ENCODE measurements around the gene ABCC1. TPM values are rescaled to one million over a fixed set of nuclear protein-coding genes. Genes with fewer than 3 reads are reported as not detected.
"Not testable (repeated sequence)": the region's sequence is repeated elsewhere in the genome, so short reads cannot be mapped to it uniquely, and the experiment has no call there.

ABCC1 gene
- polyA plus RNA-seq, 3 donors, result 23.9 to 32.2 (median 31.8) TPM

DNA sequence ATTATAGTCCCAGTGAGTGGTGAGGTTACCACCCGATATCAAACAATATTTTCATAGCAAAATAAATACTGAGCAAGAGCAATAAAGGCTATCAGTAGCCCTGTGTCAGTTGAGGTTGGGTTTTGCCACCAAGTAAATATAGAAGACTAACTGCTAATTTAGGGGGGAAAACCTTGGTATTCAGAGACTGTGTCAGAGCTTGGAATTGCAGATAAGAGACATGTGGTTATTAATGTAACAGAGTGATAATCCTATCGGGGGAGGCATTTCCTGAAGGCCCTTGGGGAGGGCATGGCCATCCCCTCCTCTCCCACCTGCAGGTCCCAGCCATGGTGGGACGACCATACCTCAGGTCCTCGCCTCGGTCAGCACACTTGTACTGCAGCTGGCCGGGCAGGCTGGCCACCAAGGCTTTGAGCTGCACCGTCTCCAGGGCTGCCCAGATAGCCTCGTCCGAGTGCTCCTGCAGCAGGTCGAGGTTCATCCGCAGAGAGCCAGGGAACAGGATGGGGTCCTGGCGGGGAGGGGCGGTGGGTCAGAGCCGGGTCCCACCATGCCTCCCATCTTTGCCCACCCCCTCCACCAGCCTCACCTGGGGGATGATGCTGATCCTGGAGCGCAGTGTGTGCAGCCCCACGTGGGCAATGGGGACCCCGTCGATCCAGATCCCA is 205.0 kb downstream of the ABCC1 start:
- DNase-seq, result no peak

DNA sequence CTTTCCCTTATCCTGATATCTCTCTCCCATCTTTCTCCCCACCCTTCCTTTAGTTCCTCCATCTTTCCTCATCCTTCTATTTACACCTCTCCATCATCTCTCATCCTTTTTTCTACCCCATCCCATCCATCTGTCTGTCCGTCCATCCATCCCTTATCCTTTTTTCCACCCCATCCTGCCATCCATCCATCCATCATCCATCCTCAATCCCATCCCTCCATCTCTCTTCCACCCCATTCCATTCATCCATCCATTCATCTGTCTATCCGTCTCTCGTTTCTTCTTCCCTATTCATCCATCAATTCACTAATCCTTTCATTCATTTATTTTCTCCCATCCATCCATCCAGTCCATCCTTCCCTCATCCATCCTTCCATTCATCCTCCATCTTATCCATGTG is 205.8 kb downstream of the ABCC1 start:
- DNase-seq, result no peak

DNA sequence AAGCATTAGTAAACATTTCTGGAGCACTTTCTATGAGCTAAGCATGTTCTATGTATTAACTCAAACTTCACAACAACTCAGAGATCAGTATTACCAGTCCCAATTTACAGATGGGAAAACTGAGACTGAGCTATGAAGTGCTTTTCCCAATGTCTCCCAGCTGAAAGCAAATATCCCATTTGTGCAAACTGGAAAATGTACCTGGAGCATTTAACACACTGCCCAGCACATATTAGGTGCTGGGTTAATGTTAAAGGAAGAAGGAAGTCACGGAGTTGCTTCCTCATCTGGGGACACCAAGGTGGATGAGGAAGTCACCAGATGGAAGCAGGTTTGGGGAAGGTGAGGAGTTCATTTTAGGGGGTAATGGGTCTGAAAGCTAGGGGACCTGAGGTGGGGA is 207.8 kb downstream of the ABCC1 start:
- no peak for DNase-seq

DNA sequence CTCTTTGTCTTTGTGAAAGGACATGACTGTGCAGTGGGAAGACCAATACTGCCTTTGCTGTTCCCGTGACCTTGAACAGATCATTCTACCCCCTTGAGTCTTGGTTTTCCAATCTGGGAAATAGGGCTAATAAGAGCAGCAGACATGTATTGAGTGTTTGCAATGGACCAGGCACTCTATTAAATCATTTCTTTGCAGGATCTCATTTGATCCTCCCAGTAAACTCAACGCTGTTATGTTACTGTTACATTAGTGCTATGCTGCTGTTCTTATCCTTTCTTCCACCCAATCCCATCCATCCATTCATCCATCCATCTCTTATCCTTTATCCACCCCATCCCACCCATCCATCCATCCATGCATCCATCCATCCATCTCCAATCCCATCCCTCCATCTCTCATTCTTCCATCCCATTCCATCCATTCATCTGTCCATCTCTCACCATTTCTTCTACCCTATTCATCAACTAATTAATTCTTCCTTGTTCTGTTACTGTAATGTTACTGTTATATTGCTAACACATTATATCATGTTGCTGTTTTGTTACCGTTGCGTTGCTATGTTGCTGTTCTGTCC is 208.8 kb downstream of the ABCC1 start:
- no peak for DNase-seq

DNA sequence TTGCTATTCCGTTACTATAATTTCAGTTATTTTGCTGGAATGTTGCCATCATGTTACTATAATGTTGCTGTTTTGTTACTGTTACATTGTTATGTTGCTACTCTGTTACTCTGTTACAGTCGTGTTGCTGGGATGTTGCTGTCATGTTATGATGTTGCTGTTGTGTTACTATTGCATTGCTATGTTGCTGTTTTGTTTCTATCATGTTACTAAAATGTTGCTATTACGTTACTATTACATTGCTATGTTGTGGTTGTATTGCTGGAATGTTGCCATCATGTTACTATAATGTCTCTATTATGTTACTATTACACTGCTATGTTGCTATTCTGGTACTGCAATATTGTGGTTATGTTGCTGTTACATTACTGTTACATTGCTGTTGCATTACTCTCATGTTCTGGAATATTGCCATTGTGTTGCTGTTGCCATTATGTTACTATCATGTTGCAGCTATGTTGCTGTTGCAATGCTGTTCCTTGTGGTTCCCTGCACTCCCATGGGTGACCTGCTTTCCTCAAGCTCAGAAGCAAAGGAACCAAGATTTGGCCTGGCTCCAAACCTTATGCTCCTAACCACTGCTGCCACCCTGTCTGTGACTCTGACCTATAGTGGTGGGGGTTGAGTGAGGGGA is 209.4 kb downstream of the ABCC1 start:
- DNase-seq, result no peak

DNA sequence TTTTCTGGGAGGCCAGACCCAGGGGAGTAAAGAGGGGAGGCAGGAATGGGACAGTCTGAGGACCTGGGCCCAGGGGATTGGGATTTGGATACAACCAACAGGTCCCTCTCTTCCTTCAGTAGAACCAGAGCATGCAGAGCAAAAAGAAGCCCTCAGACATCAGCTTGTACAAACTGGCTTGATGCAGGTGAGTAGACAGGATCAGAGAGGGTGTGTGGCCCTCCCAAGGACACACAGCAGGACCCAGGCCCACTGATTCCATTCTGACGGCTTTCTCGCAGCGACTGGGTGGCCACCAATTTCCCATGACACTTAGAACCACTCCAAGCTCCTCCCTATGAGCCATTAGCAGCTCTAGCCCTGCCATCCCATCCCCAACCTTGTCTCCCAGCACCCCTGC is 210.2 kb downstream of the ABCC1 start:
- no peak for DNase-seq

DNA sequence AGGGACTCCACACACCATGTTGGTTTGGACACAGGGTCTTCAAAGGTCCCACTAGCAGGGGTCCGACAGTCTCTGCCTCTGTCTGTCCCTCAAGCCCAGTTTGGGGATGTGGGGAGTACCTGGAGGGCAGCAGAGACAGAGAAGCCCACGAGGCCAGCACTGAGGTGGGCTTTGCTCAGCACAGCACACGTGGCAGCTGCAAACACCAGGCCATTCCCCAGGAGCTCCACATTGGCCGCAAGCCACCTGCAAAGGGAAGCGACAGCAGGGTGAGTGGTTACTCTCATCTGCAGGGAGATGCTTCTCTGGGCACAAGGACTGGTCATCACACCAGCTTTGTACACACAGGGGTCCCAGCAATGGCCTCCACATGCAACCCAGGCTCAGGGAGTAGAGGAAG is 211.9 kb downstream of the ABCC1 start:
- no peak for DNase-seq

DNA sequence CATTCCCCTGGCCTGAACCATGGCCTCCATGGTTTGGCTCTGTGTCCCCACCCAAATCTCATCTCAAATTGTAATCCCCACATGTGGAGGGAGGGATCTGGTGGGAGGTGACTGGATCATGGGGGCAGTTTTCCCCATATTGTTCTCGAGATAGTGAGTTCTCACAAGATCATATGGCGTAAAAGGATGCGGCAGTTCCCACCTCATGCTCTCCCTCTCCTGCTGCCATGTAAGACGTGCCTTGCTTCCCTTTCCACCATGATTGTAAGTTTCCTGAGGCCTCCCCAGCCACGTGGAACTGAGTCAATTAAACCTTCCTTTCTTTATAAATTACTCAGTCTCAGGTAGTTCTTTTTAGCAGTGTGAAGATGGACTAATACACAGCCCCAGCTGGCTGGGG is 212.4 kb downstream of the ABCC1 start:
- DNase-seq, result not testable (repeated sequence)

DNA sequence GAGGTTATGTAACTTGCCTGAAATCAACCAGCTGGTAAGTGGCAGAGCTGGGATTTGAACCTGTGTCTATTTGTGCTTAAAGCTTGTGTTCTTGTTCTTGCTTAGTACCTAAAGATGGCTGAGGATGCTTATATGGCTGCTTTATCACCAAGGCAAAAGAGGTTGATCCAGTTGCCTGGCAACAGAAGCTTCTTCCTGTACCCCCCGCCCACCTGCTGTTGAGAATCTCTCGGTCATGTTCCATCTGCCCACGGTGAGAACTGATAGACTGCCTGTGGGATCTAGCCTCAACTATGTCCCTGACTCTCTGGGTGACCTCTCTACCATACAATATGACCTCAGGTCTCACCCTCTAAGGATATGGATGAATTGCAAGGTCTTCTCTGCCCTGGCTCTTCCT is 213.2 kb downstream of the ABCC1 start:
- no peak for DNase-seq

DNA sequence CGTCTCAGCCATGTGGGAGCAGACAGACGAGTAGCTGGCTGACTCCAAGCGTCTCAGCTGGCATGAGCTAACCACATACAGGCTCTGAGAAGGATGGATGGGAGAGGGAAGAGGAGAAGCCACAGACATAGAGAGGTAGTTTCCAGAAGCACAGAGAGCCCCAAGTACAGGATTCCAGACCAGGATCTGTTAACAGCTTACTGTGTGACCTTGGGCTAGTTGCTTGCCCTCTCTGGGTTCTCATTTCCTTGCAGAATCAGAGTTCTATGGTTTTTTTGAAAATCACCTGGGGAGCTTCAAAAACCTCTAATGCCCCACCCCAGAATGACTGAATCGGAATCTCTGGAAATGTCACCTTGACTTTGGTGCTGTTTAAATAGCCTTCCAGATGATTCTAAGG is 213.7 kb downstream of the ABCC1 start:
- no peak for DNase-seq

DNA sequence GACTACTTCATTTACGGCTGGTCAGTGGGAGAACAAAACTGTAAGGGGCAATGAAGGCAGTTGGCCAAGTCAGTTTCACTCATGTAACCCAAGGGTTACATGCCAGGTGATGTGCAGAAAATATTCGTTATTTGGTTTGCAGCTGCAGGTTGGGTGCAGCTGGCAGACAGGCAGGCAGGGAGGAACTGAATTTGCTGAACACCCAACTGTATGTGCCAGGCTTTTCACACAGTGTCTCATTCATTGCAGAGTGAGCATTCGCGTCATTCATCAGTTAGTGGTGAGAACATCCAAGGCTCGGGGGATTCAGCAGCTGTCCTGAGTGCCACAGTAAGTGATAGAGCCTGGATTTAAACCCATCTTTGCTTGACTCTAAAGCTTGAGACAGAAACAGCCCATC is 214.2 kb downstream of the ABCC1 start:
- no peak for DNase-seq

DNA sequence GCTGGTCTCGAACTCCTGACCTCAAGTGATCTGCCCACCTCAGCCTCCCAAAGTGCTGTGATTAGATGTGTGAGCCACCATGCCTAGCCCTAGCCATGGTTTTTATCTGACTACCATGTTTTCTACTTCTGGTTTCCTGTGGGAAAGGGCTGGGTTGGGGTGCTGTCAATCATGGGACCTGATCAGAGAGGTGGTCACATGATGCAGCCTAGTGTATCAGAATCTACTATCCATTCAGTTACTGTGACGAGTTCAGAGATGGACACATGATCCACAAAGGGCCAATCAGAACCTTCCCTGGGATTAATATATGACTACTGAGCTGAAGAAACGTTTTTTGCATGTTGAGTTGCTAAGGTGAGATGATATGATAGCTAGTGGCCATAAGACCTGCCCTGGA is 214.8 kb downstream of the ABCC1 start:
- DNase-seq, result no peak

DNA sequence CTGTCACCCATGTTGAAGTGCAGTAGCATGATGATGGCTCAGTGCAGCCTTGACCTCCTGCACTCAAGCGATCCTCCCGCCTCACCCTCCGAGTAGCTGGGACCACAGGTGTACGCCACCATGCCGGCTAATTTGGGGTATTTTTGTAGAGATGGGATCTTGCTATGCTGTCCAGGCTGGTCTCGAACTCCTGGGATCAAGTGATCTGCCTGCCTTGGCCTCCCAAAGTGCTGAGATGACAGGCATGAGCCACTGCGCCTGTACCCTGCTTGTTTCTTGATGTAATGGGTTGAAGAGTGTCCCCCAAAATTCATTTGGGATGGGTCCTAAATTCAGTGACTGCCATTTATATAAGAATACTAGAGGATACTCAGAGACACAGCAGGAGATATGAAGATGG is 216.7 kb downstream of the ABCC1 start:
- DNase-seq, result no peak

DNA sequence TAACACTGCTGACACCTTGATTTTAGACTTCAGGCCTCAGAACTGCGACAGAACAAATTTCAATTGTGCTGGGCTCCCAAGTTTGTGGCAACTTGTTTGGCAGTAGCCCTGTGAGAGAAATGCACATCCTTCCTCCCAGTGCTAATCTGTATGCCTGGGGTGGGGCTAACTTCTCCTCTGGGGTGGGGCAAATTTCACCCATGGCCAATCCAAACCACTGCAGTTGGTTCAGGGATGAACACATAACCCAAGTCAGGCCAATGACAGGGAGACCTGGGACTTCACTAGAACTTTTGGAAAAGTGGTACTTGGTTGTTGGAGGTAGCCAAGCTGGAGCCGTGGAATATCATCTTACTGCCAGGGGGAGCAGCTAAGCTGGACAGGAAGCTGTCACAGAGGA is 217.5 kb downstream of the ABCC1 start:
- no peak for DNase-seq

DNA sequence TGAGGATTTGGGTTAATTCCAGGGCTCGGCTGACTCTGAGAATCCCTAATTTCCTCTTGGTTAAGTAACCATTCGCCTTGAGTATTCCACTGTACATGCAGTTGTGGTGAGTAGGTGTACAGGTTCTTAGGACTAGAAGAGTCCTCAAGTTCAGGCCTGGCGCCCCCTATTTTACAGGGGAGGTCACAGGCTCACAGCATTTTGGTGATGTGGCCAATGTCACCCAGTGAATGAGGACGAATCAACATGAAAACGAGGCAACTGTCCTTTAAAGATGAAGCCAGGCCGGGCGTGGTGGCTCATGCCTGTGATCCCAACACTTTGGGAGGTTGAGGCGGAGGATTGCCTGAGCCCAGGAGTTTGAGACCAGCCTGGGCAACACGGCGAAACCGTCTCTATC is 218.5 kb downstream of the ABCC1 start:
- no peak for DNase-seq

DNA sequence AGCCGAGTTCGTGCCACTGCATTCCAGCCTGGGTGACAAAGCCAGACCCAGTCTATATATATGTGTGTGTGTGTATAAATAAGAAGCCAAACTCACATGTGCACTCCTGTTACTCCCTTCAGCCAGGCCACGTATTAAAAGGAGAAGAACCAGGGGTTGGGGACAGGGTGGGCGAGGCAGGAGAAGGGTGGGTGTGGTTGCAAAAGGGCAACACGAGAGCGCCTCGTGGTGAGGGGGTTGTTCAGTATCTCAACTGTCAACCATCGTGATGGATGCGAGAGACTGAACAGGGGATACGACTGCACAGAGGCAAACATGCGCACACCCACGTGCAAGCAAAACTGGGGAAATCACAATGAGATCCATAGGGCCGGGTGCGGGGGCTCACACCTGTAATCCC is 219.0 kb downstream of the ABCC1 start:
- no peak for DNase-seq

DNA sequence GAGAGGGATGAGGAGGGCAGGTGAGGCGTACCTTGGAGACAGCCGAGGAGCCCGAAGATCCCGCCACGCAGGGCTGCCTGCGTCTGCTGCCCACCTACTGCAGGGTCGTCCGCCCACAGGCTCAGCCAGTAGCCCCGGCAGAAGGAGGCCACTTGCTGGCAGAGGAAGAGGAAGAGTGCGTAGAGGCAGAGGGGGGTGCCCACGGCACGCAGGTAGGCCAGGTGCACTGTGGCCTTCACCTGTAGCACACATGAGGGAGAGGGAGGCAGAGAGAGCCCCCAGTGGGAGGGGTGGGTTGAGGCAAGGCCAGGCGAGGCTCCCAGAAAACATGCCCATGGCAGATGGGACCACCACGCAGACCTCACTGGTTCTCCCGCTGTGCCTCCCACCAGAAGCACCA is 220.2 kb downstream of the ABCC1 start:
- no peak for DNase-seq

DNA sequence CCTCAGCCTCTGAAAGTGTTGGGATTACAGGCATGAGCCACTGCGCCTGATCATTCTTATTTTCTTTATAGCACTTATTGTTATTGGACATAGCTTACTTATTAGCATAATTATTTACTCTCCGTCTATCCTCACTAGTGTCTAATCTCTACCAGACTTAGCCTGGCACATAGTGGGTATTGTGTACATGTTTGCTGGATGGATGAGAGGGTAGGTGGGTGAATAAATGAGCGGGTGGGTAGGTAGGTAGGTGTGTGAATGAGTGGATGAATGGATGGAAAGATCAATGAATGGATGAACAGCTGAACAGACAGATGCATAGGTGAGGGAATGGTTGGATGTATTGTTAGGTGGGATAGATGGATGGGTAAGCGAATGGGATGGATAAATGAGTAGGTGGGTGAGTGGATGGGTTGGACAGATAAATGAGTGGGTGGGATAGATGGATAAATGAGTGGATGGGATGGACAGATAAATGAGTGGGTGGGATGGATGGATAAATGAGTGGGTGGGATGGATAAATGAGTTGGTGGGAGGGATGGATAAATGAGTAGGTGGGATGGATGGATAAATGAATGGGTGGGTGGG is 222.0 kb downstream of the ABCC1 start:
- DNase-seq, result no peak

DNA sequence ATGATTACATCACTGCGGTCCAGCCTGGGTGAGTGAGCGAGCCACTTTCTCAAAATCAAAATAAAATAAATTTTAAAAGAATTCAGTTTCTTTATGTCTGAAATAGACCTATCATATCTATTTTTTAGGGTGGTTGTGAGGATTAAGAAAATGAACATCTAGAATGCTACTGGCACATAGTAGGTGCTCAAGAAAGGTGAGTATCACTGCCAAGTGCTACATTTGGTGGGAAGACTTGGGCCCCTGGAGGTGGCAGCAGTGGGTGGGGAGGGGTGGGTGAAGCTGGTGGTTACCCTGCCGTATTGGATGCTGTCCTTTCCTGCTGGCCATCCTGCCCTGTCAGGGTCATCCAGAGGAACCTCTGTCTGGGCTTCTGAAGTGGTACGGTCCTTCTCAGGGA is 223.6 kb downstream of the ABCC1 start:
- DNase-seq, result no peak

DNA sequence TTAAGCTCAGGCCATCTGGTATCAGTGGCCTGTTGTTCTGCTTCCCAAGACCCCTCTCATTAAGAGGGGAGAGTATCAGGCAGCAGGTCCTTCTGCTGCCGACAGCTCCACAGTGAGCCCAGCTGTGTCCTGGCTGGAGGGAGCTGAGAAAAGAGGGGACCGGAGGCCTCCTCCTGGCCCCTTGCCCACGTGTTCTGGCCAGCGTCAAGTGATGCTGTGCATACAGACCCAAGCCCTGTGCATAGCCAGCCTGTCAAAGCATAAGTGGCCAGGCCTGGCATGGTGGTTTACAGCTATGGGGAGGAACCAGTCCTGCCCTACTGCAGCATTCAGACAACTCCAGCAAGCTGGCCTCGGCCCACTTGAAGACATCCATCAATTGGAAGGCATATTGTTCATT is 225.9 kb downstream of the ABCC1 start:
- DNase-seq, result no peak

DNA sequence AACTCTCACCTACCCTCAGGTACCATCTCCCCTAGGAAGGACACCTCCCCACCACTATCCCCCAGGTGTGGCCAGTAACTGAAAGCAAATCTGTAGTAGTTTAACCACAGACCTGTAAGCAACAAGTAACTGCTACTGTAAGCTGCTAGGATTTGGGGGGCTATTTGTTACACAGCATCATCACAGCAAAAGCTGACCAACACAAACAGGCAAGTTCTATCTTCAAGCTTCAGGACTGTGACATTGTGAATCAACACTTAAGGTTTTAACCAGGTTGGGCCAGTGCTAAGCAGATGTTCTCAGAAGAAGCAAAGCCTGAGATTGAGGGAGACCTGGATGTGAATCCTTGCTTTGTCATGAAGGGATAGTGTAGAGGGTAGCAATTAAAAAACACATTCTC is 226.9 kb downstream of the ABCC1 start:
- DNase-seq, result no peak

DNA sequence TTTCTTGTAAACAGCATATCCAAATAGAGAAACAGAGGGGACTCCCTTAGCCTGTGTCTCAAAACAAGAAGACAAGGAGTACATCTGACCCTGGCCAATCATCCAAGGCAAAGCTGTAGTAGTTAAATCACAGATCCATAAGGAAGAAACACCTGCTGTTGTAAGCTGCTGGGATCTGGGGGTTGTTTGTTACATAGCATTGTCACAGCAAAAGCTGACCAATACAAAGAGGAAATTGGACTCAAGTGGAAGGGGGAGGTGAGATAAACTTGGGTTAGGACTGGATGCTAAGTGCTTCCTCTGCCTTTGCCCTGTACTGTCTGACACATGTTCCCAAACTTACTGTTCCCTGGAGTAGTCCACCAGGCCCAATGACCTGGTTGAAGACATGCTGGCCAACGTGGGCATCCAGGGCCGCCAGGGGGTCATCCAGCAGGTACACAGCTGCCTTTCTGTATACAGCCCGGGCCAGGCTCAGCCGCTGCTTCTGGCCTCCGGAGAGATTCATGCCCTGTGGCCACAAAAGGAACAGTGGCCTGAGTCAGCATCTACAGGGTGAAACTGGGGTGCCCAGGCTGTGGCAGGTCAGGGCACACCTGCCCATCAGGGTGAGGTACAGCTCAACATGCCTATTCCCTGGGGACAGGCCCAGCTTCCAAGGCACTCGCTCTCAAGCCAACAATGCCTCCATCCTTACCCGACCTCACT is 229.2 kb downstream of the ABCC1 start:
- DNase-seq, result no peak

DNA sequence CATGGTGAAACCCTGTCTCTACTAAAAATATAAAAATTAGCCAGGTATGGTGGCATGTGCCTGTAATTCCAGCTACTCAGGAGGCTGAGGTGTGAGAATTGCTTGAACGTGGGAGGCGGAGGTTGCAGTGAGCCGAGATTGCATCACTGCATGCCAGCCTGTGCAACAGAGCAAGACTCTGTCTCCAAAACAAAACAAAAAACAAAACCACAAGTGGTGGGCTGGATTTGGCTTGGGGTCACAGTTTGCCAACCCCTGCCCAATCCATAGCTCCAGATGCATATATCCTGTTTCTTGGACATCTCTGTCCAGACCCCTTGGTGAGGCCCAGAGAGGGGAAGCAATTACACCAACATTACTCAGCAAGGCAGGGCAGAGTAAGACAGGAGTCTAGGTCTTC is 232.3 kb downstream of the ABCC1 start:
- DNase-seq, result not testable (repeated sequence)

Measured in renal pelvis (tissue), 4 donors.